ENCODE measurements around the gene SERINC1.
A peak's percentile ranks its signal among the peaks of the same experiment; 100 is the strongest.

SERINC1 gene

GRCh38 chr6:122407712-122408111 is 63.9 kb downstream of the SERINC1 start:
- DNase-seq (ENCODE audit: low read depth in 2 of 2): no peak
- no peak overlapping the region for H3K4me3 ChIP-seq (replicated peaks in 1 of 2; ENCODE audit: low read depth in 2 of 2, low read length in 2 of 2)
- TF ChIP-seq, protein P1, sequence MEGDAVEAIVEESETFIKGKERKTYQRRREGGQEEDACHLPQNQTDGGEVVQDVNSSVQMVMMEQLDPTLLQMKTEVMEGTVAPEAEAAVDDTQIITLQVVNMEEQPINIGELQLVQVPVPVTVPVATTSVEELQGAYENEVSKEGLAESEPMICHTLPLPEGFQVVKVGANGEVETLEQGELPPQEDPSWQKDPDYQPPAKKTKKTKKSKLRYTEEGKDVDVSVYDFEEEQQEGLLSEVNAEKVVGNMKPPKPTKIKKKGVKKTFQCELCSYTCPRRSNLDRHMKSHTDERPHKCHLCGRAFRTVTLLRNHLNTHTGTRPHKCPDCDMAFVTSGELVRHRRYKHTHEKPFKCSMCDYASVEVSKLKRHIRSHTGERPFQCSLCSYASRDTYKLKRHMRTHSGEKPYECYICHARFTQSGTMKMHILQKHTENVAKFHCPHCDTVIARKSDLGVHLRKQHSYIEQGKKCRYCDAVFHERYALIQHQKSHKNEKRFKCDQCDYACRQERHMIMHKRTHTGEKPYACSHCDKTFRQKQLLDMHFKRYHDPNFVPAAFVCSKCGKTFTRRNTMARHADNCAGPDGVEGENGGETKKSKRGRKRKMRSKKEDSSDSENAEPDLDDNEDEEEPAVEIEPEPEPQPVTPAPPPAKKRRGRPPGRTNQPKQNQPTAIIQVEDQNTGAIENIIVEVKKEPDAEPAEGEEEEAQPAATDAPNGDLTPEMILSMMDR (IDR thresholded peaks at IDR 0.05; ENCODE audit: low read depth, low read length): no peak

- TF ChIP-seq, protein P1 (IDR thresholded peaks at IDR 0.05; ENCODE audit: low read depth, low read length): no peak
- H3K4me3 ChIP-seq (replicated peaks in 1 of 2; ENCODE audit: low read depth in 2 of 2, low read length in 2 of 2): no peak overlapping the region
- DNase-seq (ENCODE audit: low read depth in 2 of 2): no peak
Measured at GRCh38 chr6:122406187-122406586, 65.4 kb downstream of the SERINC1 start.

DNA sequence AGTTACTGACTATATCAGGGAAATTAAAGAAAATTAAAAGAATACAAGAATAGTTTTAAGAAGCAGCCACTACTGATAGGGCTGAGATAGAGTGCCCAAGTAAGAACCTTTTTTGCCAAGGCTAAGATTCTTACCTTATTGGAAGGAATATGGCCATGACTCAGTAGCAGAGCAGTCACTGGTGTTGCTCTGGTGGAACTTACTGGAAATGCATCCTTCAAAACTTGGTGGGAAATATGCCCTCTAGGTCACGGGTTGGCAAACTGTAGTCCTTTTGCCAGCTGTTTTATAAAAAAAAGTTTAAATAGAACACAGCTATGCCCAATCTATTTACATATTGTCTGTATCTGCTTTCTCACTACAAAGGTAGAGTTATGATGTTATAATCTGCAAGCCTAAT is 66.2 kb downstream of the SERINC1 start:
- H3K4me3 ChIP-seq (replicated peaks in 1 of 2; ENCODE audit: low read depth in 2 of 2, low read length in 2 of 2): no peak overlapping the region
- DNase-seq (ENCODE audit: low read depth in 2 of 2): peak; percentile 18 to 31
- TF ChIP-seq, protein P1 (IDR thresholded peaks at IDR 0.05; ENCODE audit: low read depth, low read length): peak; percentile 38

GRCh38 chr6:122404444-122404843 is 67.2 kb downstream of the SERINC1 start:
- TF ChIP-seq, protein P1 (IDR thresholded peaks at IDR 0.05; ENCODE audit: low read depth, low read length): no peak
- no peak for DNase-seq (ENCODE audit: low read depth in 2 of 2)
- no peak overlapping the region for H3K4me3 ChIP-seq (replicated peaks in 1 of 2; ENCODE audit: low read depth in 2 of 2, low read length in 2 of 2)

DNA sequence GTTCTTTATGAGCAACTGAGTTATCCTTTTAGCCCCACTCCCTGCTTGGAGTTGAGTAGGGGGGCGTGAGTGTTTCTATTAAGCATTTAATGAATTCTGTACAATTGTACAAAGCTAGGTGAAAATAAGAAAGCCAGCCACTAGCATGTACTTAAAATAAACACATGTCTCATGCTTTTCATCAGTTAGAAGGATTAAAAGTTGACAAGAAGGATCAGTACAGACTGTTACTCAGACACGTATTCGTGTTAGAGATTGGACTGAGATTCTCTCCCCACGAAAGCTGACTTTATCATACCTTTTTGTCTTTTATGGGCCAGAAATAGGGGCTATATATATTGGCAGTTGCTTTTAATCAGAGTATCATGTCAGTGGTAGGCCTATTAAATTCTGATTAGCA is 70.5 kb downstream of the SERINC1 start:
- DNase-seq (ENCODE audit: low read depth in 2 of 2): no peak
- TF ChIP-seq, protein P1 (IDR thresholded peaks at IDR 0.05; ENCODE audit: low read depth, low read length): no peak
- no peak overlapping the region for H3K4me3 ChIP-seq (replicated peaks in 1 of 2; ENCODE audit: low read depth in 2 of 2, low read length in 2 of 2)

DNA sequence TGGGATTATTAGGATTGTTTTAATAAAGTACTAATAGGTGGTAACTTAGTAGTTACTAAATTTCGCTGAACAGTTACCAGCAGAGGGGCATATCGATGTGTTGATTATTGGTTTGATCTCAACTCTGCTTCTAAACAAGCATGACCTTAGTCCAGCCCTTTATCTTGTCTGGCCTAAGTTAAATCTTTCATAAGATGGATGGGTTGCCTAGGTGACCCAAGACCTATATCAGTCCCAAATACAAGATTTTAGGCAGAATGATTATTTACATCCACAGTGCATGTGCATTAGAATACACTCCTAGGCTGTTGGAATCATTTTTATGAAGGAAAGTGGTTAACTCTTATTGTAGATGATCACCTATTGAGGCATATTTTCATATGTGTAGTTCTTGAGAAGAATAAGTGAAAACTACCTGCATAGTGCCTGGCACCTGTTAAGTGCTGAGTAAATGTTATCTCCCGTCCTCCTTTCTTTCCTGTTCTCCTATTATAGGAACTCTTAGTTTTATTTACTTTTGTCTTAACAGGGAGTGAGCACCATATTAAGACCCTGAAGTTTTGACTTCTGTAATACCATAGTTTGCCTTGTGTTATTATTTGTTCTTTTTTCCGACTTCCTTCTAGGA is 71.0 kb downstream of the SERINC1 start:
- DNase-seq (ENCODE audit: low read depth in 2 of 2): no peak
- peak overlapping the region; percentile 98 to 99 for H3K4me3 ChIP-seq (replicated peaks in 1 of 2; ENCODE audit: low read depth in 2 of 2, low read length in 2 of 2)
- TF ChIP-seq, protein P1 (IDR thresholded peaks at IDR 0.05; ENCODE audit: low read depth, low read length): no peak

GRCh38 chr6:122400121-122400450 is 71.5 kb downstream of the SERINC1 start:
- peak overlapping the region; percentile 98 to 99 for H3K4me3 ChIP-seq (replicated peaks in 1 of 2; ENCODE audit: low read depth in 2 of 2, low read length in 2 of 2)
- TF ChIP-seq, protein P1 (IDR thresholded peaks at IDR 0.05; ENCODE audit: low read depth, low read length): no peak
- DNase-seq (ENCODE audit: low read depth in 2 of 2): peak; percentile 15 to 27
